ENCODE results near the gene ANP32A.

The ANP32A gene

GRCh38 chr15:68795298-68795848, 25.3 kb downstream of the ANP32A start:
- DNase-seq (ENCODE audit: low read depth) = peak; percentile 74
- no peak for TF ChIP-seq CTCF (conservative IDR thresholded peaks at IDR 0.05; ENCODE audit: control insufficient read depth, insufficient read depth, low read depth, low read length)
- no peak overlapping the region for H3K4me3 ChIP-seq (ENCODE audit: control insufficient read depth, low read depth, low read length)

GRCh38 chr15:68794863-68795262, 25.8 kb downstream of the ANP32A start:
- no peak overlapping the region for H3K4me3 ChIP-seq (ENCODE audit: control insufficient read depth, low read depth, low read length)
- no peak for TF ChIP-seq CTCF (conservative IDR thresholded peaks at IDR 0.05; ENCODE audit: control insufficient read depth, insufficient read depth, low read depth, low read length)
- no peak for DNase-seq (ENCODE audit: low read depth)

GRCh38 chr15:68794307-68794706, 26.4 kb downstream of the ANP32A start:
- H3K4me3 ChIP-seq (ENCODE audit: control insufficient read depth, low read depth, low read length) = no peak overlapping the region
- no peak for TF ChIP-seq CTCF (conservative IDR thresholded peaks at IDR 0.05; ENCODE audit: control insufficient read depth, insufficient read depth, low read depth, low read length)
- no peak for DNase-seq (ENCODE audit: low read depth)

GRCh38 chr15:68793776-68794175, 26.9 kb downstream of the ANP32A start:
- no peak for TF ChIP-seq CTCF (conservative IDR thresholded peaks at IDR 0.05; ENCODE audit: control insufficient read depth, insufficient read depth, low read depth, low read length)

GRCh38 chr15:68792901-68793766, 27.6 kb downstream of the ANP32A start:
- no peak for TF ChIP-seq CTCF (conservative IDR thresholded peaks at IDR 0.05; ENCODE audit: control insufficient read depth, insufficient read depth, low read depth, low read length)
- DNase-seq (ENCODE audit: low read depth) = no peak
- no peak overlapping the region for H3K4me3 ChIP-seq (ENCODE audit: control insufficient read depth, low read depth, low read length)

More at GRCh38 chr15:68793776-68794175, 26.9 kb downstream of the ANP32A start:
- H3K4me3 ChIP-seq (ENCODE audit: control insufficient read depth, low read depth, low read length) = no peak overlapping the region
- DNase-seq (ENCODE audit: low read depth) = no peak

GRCh38 chr15:68791431-68792283, 29.0 kb downstream of the ANP32A start:
- TF ChIP-seq CTCF (conservative IDR thresholded peaks at IDR 0.05; ENCODE audit: control insufficient read depth, insufficient read depth, low read depth, low read length) = no peak
- no peak overlapping the region for H3K4me3 ChIP-seq (ENCODE audit: control insufficient read depth, low read depth, low read length)
- DNase-seq (ENCODE audit: low read depth) = no peak

All from fibroblast of mammary gland (primary cell).